H54 (cell line): ENCODE measurements around the gene NKD1.

Source experiments
- DNase-seq: peaks from one replicate; pipeline ENCODE4 v3.0.0; 2011; ENCODE audit warnings: low spot score, mixed read lengths; ENCODE audit not compliant: insufficient read length
- FAIRE-seq: peaks from 3 replicates; lab custom pipeline; 2011; peaks lifted over from hg19 to GRCh38; lab: Jason Lieb, UNC
- POLR2A ChIP-seq: IDR thresholded peaks from 2 replicates; pipeline ENCODE4 v1.6.1; 2011; ENCODE audit warnings: low read depth, mild to moderate bottlenecking, low read length

Gene NKD1

GRCh38 chr16:50680556-50680893 is 132.3 kb downstream of the NKD1 start:
- FAIRE-seq: no peak
- no peak for DNase-seq
- TF ChIP-seq POLR2A: no peak

- DNase-seq: no peak
- no peak for FAIRE-seq
These were observed 133.1 kb downstream of the NKD1 start, which contains the start of gene SNX20 for GRCh38 chr16:50681021-50681885. Gene SNX20 (minus strand): TSS chr16:50681312. CDS start chr16:50677526, 3,786 bp downstream.

GRCh38 chr16:50683689-50684374 is 135.6 kb downstream of the NKD1 start:
- no peak for DNase-seq
- TF ChIP-seq POLR2A: no peak
- no peak for FAIRE-seq

More at GRCh38 chr16:50681021-50681885, 133.1 kb downstream of the NKD1 start, which contains the start of gene SNX20:
- no peak for TF ChIP-seq POLR2A

GRCh38 chr16:50684823-50685461 is 136.7 kb downstream of the NKD1 start:
- no peak for TF ChIP-seq POLR2A
- no peak for DNase-seq
- FAIRE-seq: no peak

- FAIRE-seq (no peak), DNase-seq (no peak)
These were observed 137.4 kb downstream of the NKD1 start for GRCh38 chr16:50685462-50686063.

GRCh38 chr16:50688083-50688482 is 139.9 kb downstream of the NKD1 start:
- TF ChIP-seq POLR2A: no peak
- DNase-seq: no peak
- no peak for FAIRE-seq

More at GRCh38 chr16:50685462-50686063, 137.4 kb downstream of the NKD1 start:
- no peak for TF ChIP-seq POLR2A

- TF ChIP-seq POLR2A: no peak
- DNase-seq: no peak
- FAIRE-seq: no peak
These were observed 140.7 kb downstream of the NKD1 start for GRCh38 chr16:50688867-50689266.

- no peak for TF ChIP-seq POLR2A
- DNase-seq (no peak), FAIRE-seq (no peak)
These were observed 142.0 kb downstream of the NKD1 start for GRCh38 chr16:50690177-50690576.

- FAIRE-seq (no peak), DNase-seq (no peak)
- no peak for TF ChIP-seq POLR2A
These were observed 144.4 kb downstream of the NKD1 start for GRCh38 chr16:50692644-50692998.

GRCh38 chr16:50692999-50693781 is 145.0 kb downstream of the NKD1 start, which contains the start of gene NOD2:
Gene NOD2 (plus strand): TSS chr16:50693606. CDS start chr16:50699496, 5,890 bp downstream.
- FAIRE-seq (no peak), DNase-seq (no peak)
- no peak for TF ChIP-seq POLR2A

GRCh38 chr16:50694206-50694605 is 146.0 kb downstream of the NKD1 start:
- FAIRE-seq (no peak), DNase-seq (no peak)
- TF ChIP-seq POLR2A: no peak

- no peak for TF ChIP-seq POLR2A
- FAIRE-seq (no peak), DNase-seq (no peak)
These were observed 147.1 kb downstream of the NKD1 start for GRCh38 chr16:50695017-50696000.
